HG03442 (cell line): ENCODE measurements around the gene PGBD5.
"Not testable (repeated sequence)": the region's sequence is repeated elsewhere in the genome, so short reads cannot be mapped to it uniquely, and the experiment has no call there.

ENCODE experiments used
- ATAC-seq: cut with Tn5 transposase; IDR thresholded peaks from one replicate; pipeline ENCODE4 v1.9.1; 2021; ENCODE audit warnings: mild to moderate bottlenecking, moderate library complexity; ENCODE audit not compliant: unreplicated experiment

PGBD5 gene

DNA sequence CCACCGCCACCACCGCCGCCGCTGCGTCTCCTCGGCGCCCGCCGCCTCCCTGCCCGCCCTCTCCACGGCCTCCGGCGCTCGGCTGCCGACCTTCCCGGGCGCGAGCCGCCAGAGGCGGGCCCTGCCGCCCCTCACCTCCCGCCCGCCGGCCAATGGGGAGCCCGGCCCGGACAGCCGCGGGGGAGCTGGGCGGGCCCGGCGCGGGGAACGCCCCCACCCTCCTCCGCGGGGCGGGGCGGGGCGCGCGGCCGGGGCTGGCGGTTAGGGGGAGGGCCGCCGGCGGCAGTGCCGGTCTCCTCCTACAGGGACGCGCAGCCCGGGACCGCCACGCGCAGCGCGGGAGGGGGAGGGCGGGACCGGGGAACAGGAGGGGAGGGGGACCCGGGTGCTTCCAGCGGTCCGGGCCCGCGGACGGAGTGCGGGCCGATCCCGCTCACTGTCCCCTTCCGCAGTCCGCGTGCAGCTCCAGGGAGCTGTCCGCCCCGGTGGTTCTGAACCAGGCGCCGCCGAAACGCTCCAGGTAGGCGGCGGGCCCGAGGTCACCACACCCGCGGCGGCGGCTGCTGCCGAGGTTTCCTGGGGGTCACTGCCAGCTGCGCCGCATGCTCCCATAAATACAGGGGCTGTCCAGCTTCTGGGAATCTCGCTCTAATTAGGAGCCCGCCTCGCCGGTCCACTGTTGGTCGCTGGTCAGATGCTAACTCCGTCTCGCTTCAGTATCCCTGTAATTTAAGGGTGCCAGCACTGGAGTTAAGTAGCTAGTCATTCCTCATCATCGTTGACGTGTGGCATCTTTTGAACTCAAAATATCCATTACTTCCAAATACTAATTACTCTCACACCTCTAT lies at the start of gene PGBD5:
Gene PGBD5 (minus strand): TSS at position 87 of the 848 bp plus-strand sequence. CDS start 404 bp downstream, outside the sequence.
- ATAC-seq = peak; percentile 84

DNA sequence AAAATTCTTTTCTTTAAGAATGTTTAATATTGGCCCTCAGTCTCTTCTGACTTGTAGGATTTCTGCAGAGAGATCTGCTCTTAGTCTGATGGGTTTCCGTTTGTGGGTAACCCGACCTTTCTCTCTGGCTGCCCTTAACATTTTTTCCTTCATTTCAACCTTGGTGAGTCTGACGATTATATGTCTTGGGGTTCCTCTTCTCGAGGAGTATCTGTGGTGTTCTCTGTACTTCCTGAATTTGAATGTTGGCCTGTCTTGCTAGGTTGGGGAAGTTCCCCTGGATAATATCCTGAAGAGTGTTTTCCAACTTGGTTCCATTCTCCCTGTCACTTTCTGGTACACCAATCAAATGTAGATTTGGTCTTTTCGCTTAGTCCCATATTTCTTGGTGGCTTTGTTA lies 48.8 kb upstream of the PGBD5 start:
- not testable (repeated sequence) for ATAC-seq

DNA sequence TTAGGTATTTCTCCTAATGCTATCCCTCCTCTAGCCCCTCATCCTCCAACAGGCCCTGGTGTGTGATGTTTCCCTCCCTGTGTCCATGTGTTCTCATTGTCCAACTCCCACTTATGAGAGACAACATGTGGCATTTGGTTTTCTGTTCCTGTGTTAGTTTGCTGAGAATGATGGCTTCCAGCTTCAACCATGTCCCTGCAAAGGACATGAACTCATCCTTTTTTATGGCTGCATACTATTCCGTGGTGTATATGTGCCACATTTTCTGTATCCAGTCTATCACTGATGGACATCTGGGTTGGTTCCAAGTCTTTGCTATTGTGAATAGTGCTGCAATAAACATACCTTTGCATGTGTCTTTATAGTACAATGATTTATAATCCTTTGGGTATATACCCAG lies 44.6 kb upstream of the PGBD5 start:
- not testable (repeated sequence) for ATAC-seq

- no peak for ATAC-seq
Measured at GRCh38 chr1:230469271-230469670, 43.1 kb upstream of the PGBD5 start.

DNA sequence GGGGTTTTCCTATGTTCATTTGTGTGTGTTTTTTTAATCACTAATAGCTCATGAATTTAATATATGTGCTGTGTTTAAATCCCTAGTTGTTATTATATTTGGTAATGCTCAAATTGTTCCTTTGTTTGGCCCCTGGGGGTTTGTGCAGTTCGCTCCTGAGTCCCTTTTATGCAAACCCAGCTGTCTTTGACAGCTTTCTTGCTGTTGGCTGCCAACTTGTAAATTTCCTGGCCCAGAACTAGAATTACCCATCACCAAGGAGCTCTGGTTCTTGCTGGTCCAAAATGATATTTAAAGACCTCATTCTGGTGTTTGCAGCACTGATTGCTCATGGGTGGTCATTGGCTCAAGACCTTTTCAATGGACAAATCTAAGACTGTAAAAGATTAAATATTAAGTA lies 39.6 kb upstream of the PGBD5 start:
- ATAC-seq = no peak

- no peak for ATAC-seq
Measured at GRCh38 chr1:230464671-230465070, 38.5 kb upstream of the PGBD5 start.

- no peak for ATAC-seq
Measured at GRCh38 chr1:230463760-230464159, 37.6 kb upstream of the PGBD5 start.

DNA sequence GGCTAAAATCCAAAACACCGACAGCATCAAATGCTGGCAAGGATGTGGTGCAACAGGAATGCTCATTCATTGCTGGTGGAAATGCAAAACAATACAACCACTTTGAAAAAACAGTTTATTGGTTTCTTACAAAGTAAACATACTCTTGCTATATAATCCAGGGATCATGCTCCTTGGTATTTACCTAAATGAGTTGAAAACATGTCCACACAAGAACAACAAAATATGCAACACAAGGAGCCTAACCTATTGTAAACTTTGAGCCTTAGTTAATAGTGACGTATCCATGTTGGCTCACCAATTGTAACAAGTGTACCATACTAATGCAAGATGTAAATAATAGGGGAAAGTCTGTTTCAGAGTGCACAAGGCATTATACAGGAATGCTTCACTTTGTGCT lies 37.2 kb upstream of the PGBD5 start:
- no peak for ATAC-seq

DNA sequence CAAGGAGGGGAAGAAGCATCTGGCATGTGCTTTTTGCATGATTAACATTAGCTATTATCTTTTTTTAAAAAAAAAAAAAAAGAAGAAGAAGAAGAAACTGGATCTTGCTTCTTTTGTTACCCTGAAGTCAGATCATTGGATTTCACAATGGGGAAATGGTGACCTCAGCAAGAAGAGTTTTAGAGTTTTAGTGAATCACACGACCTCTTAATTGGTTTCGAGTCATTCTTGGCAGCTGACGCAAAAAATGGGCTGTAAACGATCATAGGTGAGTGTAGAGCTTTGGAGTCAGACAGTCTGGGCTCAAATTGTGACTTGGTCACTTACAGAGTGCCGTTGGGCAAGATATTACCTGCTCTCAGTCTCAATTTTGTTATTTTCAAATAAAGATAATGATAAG lies 33.3 kb upstream of the PGBD5 start:
- no peak for ATAC-seq

DNA sequence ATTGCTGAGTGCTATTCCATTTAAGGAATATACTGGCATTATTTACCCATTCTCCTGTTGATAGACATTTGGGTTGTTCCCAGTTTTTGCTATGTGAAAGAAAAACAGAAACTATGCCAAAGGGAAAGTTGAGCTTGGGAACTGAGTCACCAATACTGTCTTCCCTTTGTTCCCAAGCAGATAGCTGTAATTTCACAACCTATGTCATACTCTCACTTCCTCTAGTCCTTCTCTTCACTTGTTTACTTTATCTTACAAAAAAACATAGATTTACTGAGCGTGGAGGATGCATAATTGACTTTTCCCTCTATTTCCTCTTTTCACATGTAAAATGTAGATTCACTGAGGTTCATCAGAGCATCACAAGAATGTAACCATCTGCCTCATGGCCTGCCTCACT lies 32.4 kb upstream of the PGBD5 start:
- ATAC-seq = no peak

GRCh38 chr1:230456478-230456877 lies 30.3 kb upstream of the PGBD5 start:
- ATAC-seq = no peak

GRCh38 chr1:230455291-230455690 lies 29.2 kb upstream of the PGBD5 start:
- no peak for ATAC-seq

DNA sequence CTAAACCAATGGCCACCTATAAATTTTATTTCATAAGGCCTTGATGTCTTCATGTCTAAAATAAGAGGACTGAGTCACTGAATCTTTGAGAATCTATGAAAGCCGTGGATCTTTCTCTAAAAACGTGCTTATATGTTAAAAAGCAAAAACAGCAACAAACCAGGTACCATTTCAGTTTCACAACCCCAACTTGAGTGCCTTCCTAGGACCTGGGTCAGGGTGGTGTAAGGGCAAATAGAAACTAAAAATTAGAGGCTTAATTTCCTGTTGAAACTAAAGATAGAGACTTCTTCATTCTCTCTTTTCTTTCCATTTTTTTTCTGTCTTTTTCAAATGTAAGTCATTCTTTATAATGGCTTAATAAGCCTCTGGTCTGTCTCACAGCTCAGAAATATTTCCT lies 27.2 kb upstream of the PGBD5 start:
- no peak for ATAC-seq

DNA sequence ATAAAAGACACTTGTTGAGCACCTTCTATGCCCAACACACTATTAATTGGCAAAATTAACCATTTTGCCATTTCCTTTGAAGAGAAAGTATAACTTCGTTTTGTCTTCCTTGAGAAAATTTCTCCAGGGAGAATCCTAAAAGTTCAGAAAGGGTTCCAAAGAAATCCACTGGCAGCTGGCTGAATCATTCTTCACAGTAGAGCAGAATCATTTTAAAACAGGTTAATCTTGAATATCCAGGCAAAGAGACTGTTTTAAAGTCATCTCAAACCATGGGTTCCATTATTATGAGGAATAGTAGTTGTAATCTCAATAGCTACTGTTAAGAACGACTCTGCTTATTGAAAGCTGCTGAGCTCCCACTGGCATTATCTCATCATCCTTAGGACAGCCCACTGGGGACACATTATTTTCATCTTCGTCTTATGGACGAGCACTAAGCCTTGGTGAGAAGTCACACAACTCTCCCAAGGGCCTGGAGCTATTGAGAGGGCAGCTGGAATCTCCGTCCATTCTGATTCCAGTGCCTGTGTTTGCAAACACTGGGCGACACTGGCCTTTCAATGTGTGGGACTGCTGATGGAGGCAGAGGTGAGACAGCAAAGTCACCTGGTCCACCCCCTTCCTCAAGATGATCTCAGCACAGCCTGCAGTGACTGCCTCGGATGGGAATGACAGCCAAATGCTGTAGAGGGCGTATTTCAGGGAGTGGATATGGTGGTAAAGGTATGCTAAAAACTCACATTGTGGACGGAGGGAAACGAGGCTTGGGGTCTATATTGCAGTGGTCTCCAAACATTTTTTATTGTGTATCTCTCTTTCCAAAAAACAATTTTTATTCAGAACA lies 15.3 kb upstream of the PGBD5 start:
- no peak for ATAC-seq

GRCh38 chr1:230435108-230435507 lies 9.0 kb upstream of the PGBD5 start:
- no peak for ATAC-seq

DNA sequence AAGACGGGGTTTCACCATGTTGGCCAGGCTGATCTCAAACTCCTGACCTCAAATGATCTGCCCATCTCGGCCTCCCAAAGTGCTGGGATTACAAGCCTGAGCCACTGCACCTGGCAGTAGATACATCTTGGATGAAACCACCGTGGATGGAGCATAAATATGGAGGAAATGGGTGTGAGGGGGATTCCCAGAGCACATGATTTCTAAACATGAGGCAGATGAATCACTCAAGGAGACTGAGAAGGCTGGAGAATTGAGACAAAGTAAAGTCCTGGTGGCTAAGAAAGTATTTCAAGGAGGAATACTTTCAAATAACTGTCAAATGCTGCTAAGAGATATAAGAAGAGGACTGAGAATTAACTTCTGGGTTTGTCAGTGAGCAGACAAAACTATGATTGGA lies 5.4 kb upstream of the PGBD5 start:
- ATAC-seq = no peak

DNA sequence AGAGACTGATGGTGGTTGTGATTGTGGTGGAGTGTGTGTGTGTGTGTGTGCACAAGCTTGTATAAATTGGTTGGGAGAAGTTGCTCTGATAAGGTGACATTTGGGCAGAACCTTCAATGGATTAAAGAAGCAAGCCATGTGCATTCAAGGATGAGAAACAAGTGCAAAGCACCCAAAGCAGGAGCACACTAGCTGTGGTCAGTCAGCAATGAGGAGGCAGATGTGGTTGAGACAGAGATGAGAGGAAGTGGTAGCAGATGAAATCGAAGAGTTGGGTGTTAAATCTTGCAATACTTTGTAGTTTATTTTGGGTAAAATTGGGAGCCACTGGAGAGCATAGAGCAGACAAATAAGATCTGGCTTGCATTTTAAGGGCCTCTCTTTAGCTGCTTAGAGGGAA lies 4.4 kb upstream of the PGBD5 start:
- no peak for ATAC-seq

- ATAC-seq = no peak
Measured at GRCh38 chr1:230429067-230429735, 3.1 kb upstream of the PGBD5 start.

DNA sequence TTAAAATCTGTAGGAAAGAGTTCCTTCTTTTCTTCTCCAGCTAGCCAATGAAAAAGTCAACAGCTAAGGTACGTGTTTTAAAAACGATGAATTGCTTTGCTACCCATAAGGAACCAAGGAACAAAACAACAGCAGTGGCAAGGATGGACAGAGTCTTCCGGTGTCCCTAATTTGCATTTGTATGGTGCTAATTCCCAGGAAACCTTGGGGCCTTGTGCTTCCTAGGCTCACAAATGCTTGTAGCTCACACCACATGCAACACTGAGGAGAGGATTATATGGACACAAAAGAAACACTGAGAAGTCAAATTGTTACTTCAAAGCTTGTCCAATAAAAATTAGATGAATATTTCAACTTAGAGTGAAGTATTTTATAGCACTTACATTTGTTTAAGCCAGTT lies 1.8 kb upstream of the PGBD5 start:
- no peak for ATAC-seq

DNA sequence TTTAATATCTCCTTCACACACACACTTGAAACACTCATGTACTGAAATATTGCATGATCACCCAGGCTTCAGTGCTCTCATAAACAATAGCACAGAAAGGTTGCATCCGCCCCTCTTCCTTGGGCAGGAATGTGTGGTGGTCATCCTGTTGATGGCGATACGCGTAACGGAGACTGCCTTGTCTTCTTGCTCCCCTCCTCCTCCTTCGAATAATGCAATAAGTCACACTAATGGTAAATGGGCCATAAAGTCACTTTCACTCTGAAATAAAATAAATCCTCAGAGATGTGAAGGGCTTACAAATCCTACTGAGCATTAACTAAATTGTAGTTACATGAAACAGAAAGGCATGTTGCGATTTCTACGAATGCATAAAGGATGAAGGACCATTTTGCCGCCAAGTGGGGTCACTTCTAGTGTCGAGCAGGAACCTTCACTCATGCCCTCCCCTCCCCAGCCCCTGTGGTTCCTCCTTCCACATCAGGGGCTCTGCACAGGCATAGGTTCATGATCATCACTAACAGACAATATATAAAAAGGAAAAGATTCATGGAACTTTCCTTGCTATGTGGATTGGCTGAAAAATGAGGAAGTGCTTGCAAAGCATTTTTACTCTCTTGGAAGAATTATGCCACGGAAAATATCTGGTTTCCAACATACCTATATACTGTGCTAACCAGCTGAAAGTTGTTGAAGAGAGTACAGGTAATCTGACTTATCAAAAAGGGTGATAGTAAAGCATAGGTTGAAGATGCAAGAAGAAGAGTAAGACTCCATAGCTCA lies 1.2 kb upstream of the PGBD5 start:
- no peak for ATAC-seq
